GM23338 (cell line): ENCODE measurements around the gene ROCK2. TPM values are rescaled to one million over a fixed set of nuclear protein-coding genes. Genes with fewer than 3 reads are reported as not detected.

Experiments
- ATAC-seq: fragments of 200-7000 bp; cut with Tn5 transposase; 3 replicates; pipeline ENCODE4 v1.9.1; 2020
- DNase-seq: peaks from one replicate; pipeline ENCODE4 v3.0.0-alpha.2; 2015; ENCODE audit warnings: low spot score
- H2AFZ ChIP-seq: fragments of 200-600 bp; sonication (generic); 2 replicates; pipeline ENCODE4 v1.8.0; 2016; ENCODE audit warnings: antibody characterized with exemption, mild to moderate bottlenecking, moderate library complexity
- H3F3A ChIP-seq: fragments of 200-600 bp; sonication (generic); replicated peaks from 2 replicates; pipeline ENCODE4 v1.8.0; 2017; ENCODE audit warnings: antibody characterized with exemption, mixed run types, low read depth
- H3K27ac ChIP-seq: fragments of 200-600 bp; sonication (generic); 2 replicates; pipeline ENCODE4 v1.6.1; 2016; ENCODE audit warnings: low read depth
- H3K27me3 ChIP-seq: fragments of 200-600 bp; sonication (generic); 2 replicates; pipeline ENCODE4 v1.8.0; 2016; ENCODE audit warnings: mild to moderate bottlenecking, mixed run types, moderate library complexity; ENCODE audit not compliant: insufficient read depth
- H3K36me3 ChIP-seq: fragments of 200-600 bp; sonication (generic); 2 replicates; pipeline ENCODE4 v1.8.0; 2016; ENCODE audit warnings: mild to moderate bottlenecking; ENCODE audit not compliant: insufficient read depth
- H3K4me1 ChIP-seq: fragments of 200-600 bp; sonication (generic); 2 replicates; pipeline ENCODE4 v1.8.0; 2016; ENCODE audit warnings: mild to moderate bottlenecking, moderate library complexity; ENCODE audit not compliant: insufficient read depth
- H3K4me2 ChIP-seq: fragments of 200-600 bp; sonication (generic); 2 replicates; pipeline ENCODE4 v1.7.1; 2017; ENCODE audit warnings: mixed run types
- H3K4me3 ChIP-seq: fragments of 200-600 bp; sonication (generic); 2 replicates; pipeline ENCODE4 v1.6.1; 2016; ENCODE audit warnings: mixed run types
- H3K79me2 ChIP-seq: fragments of 200-600 bp; sonication (generic); replicated peaks from 2 replicates; pipeline ENCODE4 v1.8.0; 2017; ENCODE audit warnings: mild to moderate bottlenecking; ENCODE audit not compliant: insufficient read depth
- H3K9me2 ChIP-seq: fragments of 200-600 bp; sonication (generic); 2 replicates; pipeline ENCODE4 v1.8.0; 2017; ENCODE audit not compliant: insufficient read depth
- H4K20me1 ChIP-seq: fragments of 200-600 bp; sonication (generic); replicated peaks from 2 replicates; pipeline ENCODE4 v1.8.0; 2017; ENCODE audit warnings: mild to moderate bottlenecking; ENCODE audit not compliant: insufficient read depth
- H3K27ac Mint-ChIP-seq: 2 replicates; pipeline ENCODE4 v1.8.0; 2020; ENCODE audit warnings: inconsistent platforms, mild to moderate bottlenecking, moderate library complexity, mixed read lengths
- H3K27me3 Mint-ChIP-seq: 3 replicates; pipeline ENCODE4 v1.8.0; 2022; ENCODE audit warnings: low read depth, mild to moderate bottlenecking, moderate library complexity, mixed read lengths, inconsistent platforms; ENCODE audit not compliant: insufficient read depth, poor library complexity
- H3K36me3 Mint-ChIP-seq: 3 replicates; pipeline ENCODE4 v1.8.0; 2021; ENCODE audit warnings: low read depth, mild to moderate bottlenecking, inconsistent platforms, moderate library complexity, mixed read lengths
- H3K4me1 Mint-ChIP-seq: 3 replicates; pipeline ENCODE4 v1.8.0; 2020; ENCODE audit warnings: mild to moderate bottlenecking, inconsistent platforms, mixed read lengths
- H3K4me3 Mint-ChIP-seq: 3 replicates; pipeline ENCODE4 v1.8.0; 2021; ENCODE audit warnings: moderate library complexity, mild to moderate bottlenecking, inconsistent platforms, mixed read lengths
- H3K9me3 Mint-ChIP-seq: 3 replicates; pipeline ENCODE4 v1.8.0; 2020; ENCODE audit warnings: moderate library complexity, mild to moderate bottlenecking, inconsistent platforms, mixed read lengths
- CREB1 ChIP-seq: fragments of 250-450 bp; sonication (Bioruptor Pico); IDR thresholded peaks from 2 replicates; pipeline ENCODE4 v1.5.0; 2020; ENCODE audit warnings: low read depth, mild to moderate bottlenecking, moderate library complexity
- EZH2 ChIP-seq: fragments of 200-600 bp; sonication (generic); IDR thresholded peaks from one replicate; pipeline ENCODE4 v1.8.0; 2017; ENCODE audit warnings: antibody characterized with exemption, mild to moderate bottlenecking, low read depth; ENCODE audit not compliant: unreplicated experiment
- EZH2phosphoT487 ChIP-seq: fragments of 200-600 bp; sonication (generic); IDR thresholded peaks from one replicate; pipeline ENCODE4 v1.8.1; 2018; ENCODE audit warnings: antibody characterized with exemption; ENCODE audit not compliant: unreplicated experiment
- JUNB ChIP-seq: IDR thresholded peaks from one replicate; pipeline ENCODE4 v1.6.1; 2016; ENCODE audit warnings: antibody characterized with exemption; ENCODE audit not compliant: unreplicated experiment
- NANOG ChIP-seq: IDR thresholded peaks from 2 replicates; pipeline ENCODE4 v1.6.1; 2016; ENCODE audit warnings: antibody characterized with exemption, borderline replicate concordance
- POLR2AphosphoS5 ChIP-seq: IDR thresholded peaks from 2 replicates; pipeline ENCODE4 v1.6.1; 2016; ENCODE audit warnings: antibody characterized with exemption, low read depth
- STAT1 ChIP-seq: IDR thresholded peaks from one replicate; pipeline ENCODE4 v1.6.1; 2016; ENCODE audit warnings: antibody characterized with exemption; ENCODE audit not compliant: unreplicated experiment
- ZNF114 ChIP-seq: fragments of 250-450 bp; sonication (Bioruptor Pico); IDR thresholded peaks from 2 replicates; pipeline ENCODE4 v1.5.0; 2020; ENCODE audit warnings: mild to moderate bottlenecking, moderate library complexity
- ZNF331 ChIP-seq: fragments of 250-450 bp; sonication (Bioruptor Pico); IDR thresholded peaks from 2 replicates; pipeline ENCODE4 v1.5.0; 2020; ENCODE audit warnings: low read depth, mild to moderate bottlenecking, moderate library complexity
- polyA plus RNA-seq: library from polyadenylated mRNA; unstranded; fragments of >200 nt; fragmentation: Nextera tagmentation; extraction: Ambion mirVana; gene quantifications from 2 replicates; pipeline ENCODE4 v1.2.1, GENCODE V29; 2016
- total RNA-seq: library from RNA; depleted of rRNA; stranded (reverse); fragments of >200 nt; shearing (Covaris generic); gene quantifications from 2 replicates; pipeline ENCODE4 v1.2.3, GENCODE V29; 2014
- TF ChIP-seq, protein P1 (sequence below), 2 experiments: fragments of 200-600 bp in 1 of 2; sonication (generic) in 1 of 2; conservative IDR thresholded peaks; 2 replicates each; pipeline versions ENCODE4 v1.5.1 to v1.6.1; 2016 to 2017; ENCODE audit warnings: antibody characterized with exemption in 2 of 2, low read depth in 2 of 2, mild to moderate bottlenecking in 2 of 2, moderate library complexity in 1 of 2
- TF ChIP-seq, protein P2 (sequence below): fragments of 250-450 bp; sonication (Bioruptor Pico); IDR thresholded peaks from 2 replicates; pipeline ENCODE4 v1.5.0; 2020; ENCODE audit warnings: mild to moderate bottlenecking, moderate library complexity
- TF ChIP-seq, protein P3 (sequence below): IDR thresholded peaks from 2 replicates; pipeline ENCODE4 v1.6.1; 2016; ENCODE audit warnings: antibody characterized with exemption
- TF ChIP-seq, protein P4 (sequence below): IDR thresholded peaks from one replicate; pipeline ENCODE4 v1.6.1; 2018; ENCODE audit warnings: antibody characterized with exemption; ENCODE audit not compliant: unreplicated experiment

ROCK2 gene
- total and polyA plus RNA-seq, 2 experiments from 2014 or later, result 16.4 to 28.0 TPM

DNA sequence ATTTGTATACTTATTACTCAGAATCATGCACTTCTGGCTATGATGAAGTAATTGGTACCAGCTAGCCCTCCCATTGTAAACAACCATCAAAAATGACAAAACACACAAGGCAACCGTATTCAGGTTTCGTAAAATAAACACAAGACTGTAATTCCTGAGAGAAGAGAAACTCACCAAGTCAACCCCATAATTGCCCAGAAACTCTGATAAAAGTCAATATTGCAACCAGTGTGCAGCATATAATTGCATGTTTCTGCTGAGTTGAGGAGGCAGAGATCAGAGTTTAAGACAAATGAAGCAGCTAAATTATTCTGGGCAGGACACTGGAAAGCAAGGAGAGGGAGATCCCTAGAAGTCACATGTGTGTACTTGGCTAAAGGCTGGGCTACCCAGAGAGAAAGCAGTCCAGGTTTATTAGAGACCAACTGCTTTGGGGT lies 90.3 kb downstream of the ROCK2 start:
- Histone ChIP-seq H3K9me2 (no peaks in the 10 kb centered on the region), H4K20me1 (peaks cover 5% of the 10 kb centered on the region), H3F3A (no peaks in the 10 kb centered on the region), H3K4me2 (no peak overlapping the region), H3K36me3 (no peaks in the 10 kb centered on the region), H3K4me1 (0 out of 2 replicates have a peak, but pooled peaks cover 14% of the 10 kb centered on the region), H3K79me2 (peaks cover 34% of the 10 kb centered on the region), H3K4me3 (no peak overlapping the region), H3K27me3 (no peaks in the 10 kb centered on the region), H2AFZ (no peak overlapping the region), H3K27ac (no peak overlapping the region)
- Mint-ChIP-seq H3K27ac (no peak overlapping the region), H3K4me1 (peaks cover 19% of the 10 kb centered on the region), H3K27me3 (no peaks in the 10 kb centered on the region), H3K9me3 (peaks cover 3% of the 10 kb centered on the region; the same call in 2 of the 3 replicates), H3K4me3 (no peak overlapping the region), H3K36me3 (peaks cover 3% of the 10 kb centered on the region; the same call in 2 of the 3 replicates)
- ATAC-seq, result no peak
- no peak for DNase-seq
- TF ChIP-seq JUNB (no peak), ZNF331 (CRISPR knock-in tag) (no peak), EZH2phosphoT487 (no peak), POLR2AphosphoS5 (no peak), CREB1 (CRISPR knock-in tag) (no peak), EZH2 (no peak), ZNF114 (CRISPR knock-in tag) (no peak), NANOG (no peak), STAT1 (no peak)
- TF ChIP-seq, protein P1, sequence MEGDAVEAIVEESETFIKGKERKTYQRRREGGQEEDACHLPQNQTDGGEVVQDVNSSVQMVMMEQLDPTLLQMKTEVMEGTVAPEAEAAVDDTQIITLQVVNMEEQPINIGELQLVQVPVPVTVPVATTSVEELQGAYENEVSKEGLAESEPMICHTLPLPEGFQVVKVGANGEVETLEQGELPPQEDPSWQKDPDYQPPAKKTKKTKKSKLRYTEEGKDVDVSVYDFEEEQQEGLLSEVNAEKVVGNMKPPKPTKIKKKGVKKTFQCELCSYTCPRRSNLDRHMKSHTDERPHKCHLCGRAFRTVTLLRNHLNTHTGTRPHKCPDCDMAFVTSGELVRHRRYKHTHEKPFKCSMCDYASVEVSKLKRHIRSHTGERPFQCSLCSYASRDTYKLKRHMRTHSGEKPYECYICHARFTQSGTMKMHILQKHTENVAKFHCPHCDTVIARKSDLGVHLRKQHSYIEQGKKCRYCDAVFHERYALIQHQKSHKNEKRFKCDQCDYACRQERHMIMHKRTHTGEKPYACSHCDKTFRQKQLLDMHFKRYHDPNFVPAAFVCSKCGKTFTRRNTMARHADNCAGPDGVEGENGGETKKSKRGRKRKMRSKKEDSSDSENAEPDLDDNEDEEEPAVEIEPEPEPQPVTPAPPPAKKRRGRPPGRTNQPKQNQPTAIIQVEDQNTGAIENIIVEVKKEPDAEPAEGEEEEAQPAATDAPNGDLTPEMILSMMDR (conservative IDR thresholded peaks at IDR 0.05; ENCODE audit: low read depth in 2 of 2), result no peak
- TF ChIP-seq, protein P2, sequence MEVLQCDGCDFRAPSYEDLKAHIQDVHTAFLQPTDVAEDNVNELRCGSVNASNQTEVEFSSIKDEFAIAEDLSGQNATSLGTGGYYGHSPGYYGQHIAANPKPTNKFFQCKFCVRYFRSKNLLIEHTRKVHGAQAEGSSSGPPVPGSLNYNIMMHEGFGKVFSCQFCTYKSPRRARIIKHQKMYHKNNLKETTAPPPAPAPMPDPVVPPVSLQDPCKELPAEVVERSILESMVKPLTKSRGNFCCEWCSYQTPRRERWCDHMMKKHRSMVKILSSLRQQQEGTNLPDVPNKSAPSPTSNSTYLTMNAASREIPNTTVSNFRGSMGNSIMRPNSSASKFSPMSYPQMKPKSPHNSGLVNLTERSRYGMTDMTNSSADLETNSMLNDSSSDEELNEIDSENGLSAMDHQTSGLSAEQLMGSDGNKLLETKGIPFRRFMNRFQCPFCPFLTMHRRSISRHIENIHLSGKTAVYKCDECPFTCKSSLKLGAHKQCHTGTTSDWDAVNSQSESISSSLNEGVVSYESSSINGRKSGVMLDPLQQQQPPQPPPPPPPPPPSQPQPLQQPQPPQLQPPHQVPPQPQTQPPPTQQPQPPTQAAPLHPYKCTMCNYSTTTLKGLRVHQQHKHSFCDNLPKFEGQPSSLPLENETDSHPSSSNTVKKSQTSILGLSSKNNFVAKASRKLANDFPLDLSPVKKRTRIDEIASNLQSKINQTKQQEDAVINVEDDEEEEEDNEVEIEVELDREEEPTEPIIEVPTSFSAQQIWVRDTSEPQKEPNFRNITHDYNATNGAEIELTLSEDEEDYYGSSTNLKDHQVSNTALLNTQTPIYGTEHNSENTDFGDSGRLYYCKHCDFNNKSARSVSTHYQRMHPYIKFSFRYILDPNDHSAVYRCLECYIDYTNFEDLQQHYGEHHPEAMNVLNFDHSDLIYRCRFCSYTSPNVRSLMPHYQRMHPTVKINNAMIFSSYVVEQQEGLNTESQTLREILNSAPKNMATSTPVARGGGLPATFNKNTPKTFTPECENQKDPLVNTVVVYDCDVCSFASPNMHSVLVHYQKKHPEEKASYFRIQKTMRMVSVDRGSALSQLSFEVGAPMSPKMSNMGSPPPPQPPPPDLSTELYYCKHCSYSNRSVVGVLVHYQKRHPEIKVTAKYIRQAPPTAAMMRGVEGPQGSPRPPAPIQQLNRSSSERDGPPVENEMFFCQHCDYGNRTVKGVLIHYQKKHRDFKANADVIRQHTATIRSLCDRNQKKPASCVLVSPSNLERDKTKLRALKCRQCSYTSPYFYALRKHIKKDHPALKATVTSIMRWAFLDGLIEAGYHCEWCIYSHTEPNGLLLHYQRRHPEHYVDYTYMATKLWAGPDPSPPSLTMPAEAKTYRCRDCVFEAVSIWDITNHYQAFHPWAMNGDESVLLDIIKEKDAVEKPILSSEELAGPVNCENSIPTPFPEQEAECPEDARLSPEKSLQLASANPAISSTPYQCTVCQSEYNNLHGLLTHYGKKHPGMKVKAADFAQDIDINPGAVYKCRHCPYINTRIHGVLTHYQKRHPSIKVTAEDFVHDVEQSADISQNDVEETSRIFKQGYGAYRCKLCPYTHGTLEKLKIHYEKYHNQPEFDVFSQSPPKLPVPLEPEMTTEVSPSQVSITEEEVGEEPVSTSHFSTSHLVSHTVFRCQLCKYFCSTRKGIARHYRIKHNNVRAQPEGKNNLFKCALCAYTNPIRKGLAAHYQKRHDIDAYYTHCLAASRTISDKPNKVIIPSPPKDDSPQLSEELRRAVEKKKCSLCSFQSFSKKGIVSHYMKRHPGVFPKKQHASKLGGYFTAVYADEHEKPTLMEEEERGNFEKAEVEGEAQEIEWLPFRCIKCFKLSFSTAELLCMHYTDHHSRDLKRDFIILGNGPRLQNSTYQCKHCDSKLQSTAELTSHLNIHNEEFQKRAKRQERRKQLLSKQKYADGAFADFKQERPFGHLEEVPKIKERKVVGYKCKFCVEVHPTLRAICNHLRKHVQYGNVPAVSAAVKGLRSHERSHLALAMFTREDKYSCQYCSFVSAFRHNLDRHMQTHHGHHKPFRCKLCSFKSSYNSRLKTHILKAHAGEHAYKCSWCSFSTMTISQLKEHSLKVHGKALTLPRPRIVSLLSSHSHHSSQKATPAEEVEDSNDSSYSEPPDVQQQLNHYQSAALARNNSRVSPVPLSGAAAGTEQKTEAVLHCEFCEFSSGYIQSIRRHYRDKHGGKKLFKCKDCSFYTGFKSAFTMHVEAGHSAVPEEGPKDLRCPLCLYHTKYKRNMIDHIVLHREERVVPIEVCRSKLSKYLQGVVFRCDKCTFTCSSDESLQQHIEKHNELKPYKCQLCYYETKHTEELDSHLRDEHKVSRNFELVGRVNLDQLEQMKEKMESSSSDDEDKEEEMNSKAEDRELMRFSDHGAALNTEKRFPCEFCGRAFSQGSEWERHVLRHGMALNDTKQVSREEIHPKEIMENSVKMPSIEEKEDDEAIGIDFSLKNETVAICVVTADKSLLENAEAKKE, result no peak
- TF ChIP-seq, protein P3, sequence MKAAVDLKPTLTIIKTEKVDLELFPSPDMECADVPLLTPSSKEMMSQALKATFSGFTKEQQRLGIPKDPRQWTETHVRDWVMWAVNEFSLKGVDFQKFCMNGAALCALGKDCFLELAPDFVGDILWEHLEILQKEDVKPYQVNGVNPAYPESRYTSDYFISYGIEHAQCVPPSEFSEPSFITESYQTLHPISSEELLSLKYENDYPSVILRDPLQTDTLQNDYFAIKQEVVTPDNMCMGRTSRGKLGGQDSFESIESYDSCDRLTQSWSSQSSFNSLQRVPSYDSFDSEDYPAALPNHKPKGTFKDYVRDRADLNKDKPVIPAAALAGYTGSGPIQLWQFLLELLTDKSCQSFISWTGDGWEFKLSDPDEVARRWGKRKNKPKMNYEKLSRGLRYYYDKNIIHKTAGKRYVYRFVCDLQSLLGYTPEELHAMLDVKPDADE, result no peak
- TF ChIP-seq, protein P4, sequence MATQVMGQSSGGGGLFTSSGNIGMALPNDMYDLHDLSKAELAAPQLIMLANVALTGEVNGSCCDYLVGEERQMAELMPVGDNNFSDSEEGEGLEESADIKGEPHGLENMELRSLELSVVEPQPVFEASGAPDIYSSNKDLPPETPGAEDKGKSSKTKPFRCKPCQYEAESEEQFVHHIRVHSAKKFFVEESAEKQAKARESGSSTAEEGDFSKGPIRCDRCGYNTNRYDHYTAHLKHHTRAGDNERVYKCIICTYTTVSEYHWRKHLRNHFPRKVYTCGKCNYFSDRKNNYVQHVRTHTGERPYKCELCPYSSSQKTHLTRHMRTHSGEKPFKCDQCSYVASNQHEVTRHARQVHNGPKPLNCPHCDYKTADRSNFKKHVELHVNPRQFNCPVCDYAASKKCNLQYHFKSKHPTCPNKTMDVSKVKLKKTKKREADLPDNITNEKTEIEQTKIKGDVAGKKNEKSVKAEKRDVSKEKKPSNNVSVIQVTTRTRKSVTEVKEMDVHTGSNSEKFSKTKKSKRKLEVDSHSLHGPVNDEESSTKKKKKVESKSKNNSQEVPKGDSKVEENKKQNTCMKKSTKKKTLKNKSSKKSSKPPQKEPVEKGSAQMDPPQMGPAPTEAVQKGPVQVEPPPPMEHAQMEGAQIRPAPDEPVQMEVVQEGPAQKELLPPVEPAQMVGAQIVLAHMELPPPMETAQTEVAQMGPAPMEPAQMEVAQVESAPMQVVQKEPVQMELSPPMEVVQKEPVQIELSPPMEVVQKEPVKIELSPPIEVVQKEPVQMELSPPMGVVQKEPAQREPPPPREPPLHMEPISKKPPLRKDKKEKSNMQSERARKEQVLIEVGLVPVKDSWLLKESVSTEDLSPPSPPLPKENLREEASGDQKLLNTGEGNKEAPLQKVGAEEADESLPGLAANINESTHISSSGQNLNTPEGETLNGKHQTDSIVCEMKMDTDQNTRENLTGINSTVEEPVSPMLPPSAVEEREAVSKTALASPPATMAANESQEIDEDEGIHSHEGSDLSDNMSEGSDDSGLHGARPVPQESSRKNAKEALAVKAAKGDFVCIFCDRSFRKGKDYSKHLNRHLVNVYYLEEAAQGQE, result no peak
